Endothelial cell of umbilical vein (primary cell): Measurements from ENCODE around the gene SLC16A2. TPM values are rescaled to one million over a fixed set of nuclear protein-coding genes. Genes with fewer than 3 reads are reported as not detected.

Experiments used
- BruUV-seq: library from RNA; stranded (reverse); fragments of 400-500 nt; replicated peaks from 2 replicates; lab custom pipeline; 2021; lab: Mats Ljungman, UMichigan
- CTCF ChIA-PET: fragments of 300-600, 350-600 bp; sonication (Branson Sonifier 250); formaldehyde crosslinking; loops from one replicate; lab custom pipeline; 2021; ENCODE audit warnings: antibody characterized with exemption, inconsistent platforms; lab: Charles Lee
- POLR2A ChIA-PET: fragments of 300-600, 350-600 bp; sonication (Branson Sonifier 250); formaldehyde crosslinking; loops from one replicate; lab custom pipeline; 2021; ENCODE audit warnings: antibody characterized with exemption, inconsistent platforms; lab: Charles Lee
- DNase-seq: peaks from one replicate; pipeline ENCODE4 v3.0.0-alpha.2; 2011; ENCODE audit warnings: low read depth, low spot score
- FAIRE-seq: peaks from 2 replicates; lab custom pipeline; 2011; peaks lifted over from hg19 to GRCh38; lab: Jason Lieb, UNC
- H2AFZ ChIP-seq: 2 replicates; pipeline ENCODE4 v1.6.0; 2012; ENCODE audit warnings: low read depth, low read length, control low read depth, inconsistent platforms
- H3K27ac ChIP-seq: 2 replicates; pipeline ENCODE4 v1.5.1; 2011; ENCODE audit warnings: low read depth, mild to moderate bottlenecking, control low read depth, low read length, moderate library complexity; ENCODE audit not compliant: insufficient read depth
- H3K27me3 ChIP-seq, 2 experiments: 2 replicates each; pipeline versions ENCODE4 v1.6.0 to v1.6.1; 2011; ENCODE audit warnings: low read length in 2 of 2, mixed read lengths in 1 of 2; ENCODE audit not compliant: control insufficient read depth in 2 of 2, insufficient read depth in 2 of 2
- H3K36me3 ChIP-seq, 2 experiments: 2 replicates in 1 of 2; 3 replicates in 1 of 2; pipeline ENCODE4 v1.5.1; 2011; ENCODE audit warnings: low read length in 2 of 2, mild to moderate bottlenecking in 1 of 2, moderate library complexity in 1 of 2; ENCODE audit not compliant: control insufficient read depth in 2 of 2, insufficient read depth in 2 of 2; ENCODE audit errors: extremely low read depth in 1 of 2
- H3K4me1 ChIP-seq: 3 replicates; pipeline ENCODE4 v1.5.1; 2011; ENCODE audit warnings: mild to moderate bottlenecking, low read length; ENCODE audit not compliant: control insufficient read depth, insufficient read depth; ENCODE audit errors: extremely low read depth
- H3K4me2 ChIP-seq: 2 replicates; pipeline ENCODE4 v1.6.1; 2011; ENCODE audit warnings: low read length, control low read depth, mixed read lengths; ENCODE audit not compliant: insufficient read depth
- H3K4me3 ChIP-seq, 3 experiments: fragments of 200-600 bp in 1 of 3; sonication (generic), shearing (Covaris generic) in 1 of 3; replicated peaks in 1 of 3; 2 replicates each; pipeline ENCODE4 v1.5.1; 2011 to 2016; ENCODE audit warnings: control low read depth in 3 of 3, low read length in 3 of 3, mild to moderate bottlenecking in 2 of 3, inconsistent platforms in 1 of 3, low read depth in 1 of 3, moderate library complexity in 1 of 3; ENCODE audit not compliant: insufficient read depth in 1 of 3
- H3K79me2 ChIP-seq: 2 replicates; pipeline ENCODE4 v1.6.0; 2012; ENCODE audit warnings: low read length, inconsistent platforms; ENCODE audit not compliant: control insufficient read depth, insufficient read depth
- H3K9ac ChIP-seq: replicated peaks from 2 replicates; pipeline ENCODE3; 2011; ENCODE audit warnings: low read length, control low read depth; ENCODE audit not compliant: insufficient read depth; ENCODE audit errors: extremely low read depth
- H3K9me1 ChIP-seq: replicated peaks from 3 replicates; pipeline ENCODE4 v1.6.0; 2011; ENCODE audit warnings: mild to moderate bottlenecking, low read length; ENCODE audit not compliant: control insufficient read depth, insufficient read depth; ENCODE audit errors: extremely low read depth
- H3K9me3 ChIP-seq: replicated peaks from 2 replicates; pipeline ENCODE4 v1.5.1; 2012; ENCODE audit warnings: low read length, inconsistent platforms; ENCODE audit not compliant: control insufficient read depth, insufficient read depth
- H4K20me1 ChIP-seq: replicated peaks from 2 replicates; pipeline ENCODE3; 2011; ENCODE audit warnings: mild to moderate bottlenecking, low read length; ENCODE audit not compliant: control insufficient read depth, insufficient read depth; ENCODE audit errors: extremely low read depth
- CTCF ChIP-seq, 2 donors: IDR thresholded peaks; 1 replicate in 1 of 2; 2 replicates in 1 of 2; pipeline ENCODE4 v1.5.1; 2011; ENCODE audit warnings: low read length in 2 of 2, mild to moderate bottlenecking in 2 of 2, moderate library complexity in 2 of 2, control low read depth in 1 of 2, inconsistent platforms in 1 of 2, low read depth in 1 of 2; ENCODE audit not compliant: insufficient read depth in 1 of 2; ENCODE audit errors: extremely low read depth in 1 of 2
- EZH2 ChIP-seq: IDR thresholded peaks from 2 replicates; pipeline ENCODE4 v1.6.1; 2012; ENCODE audit warnings: borderline replicate concordance, low read depth, mild to moderate bottlenecking, moderate library complexity, low read length, inconsistent platforms; ENCODE audit not compliant: severe bottlenecking
- FOS ChIP-seq: IDR thresholded peaks from 2 replicates; pipeline ENCODE4 v1.6.1; 2011; ENCODE audit warnings: mild to moderate bottlenecking, low read length, moderate library complexity, borderline replicate concordance; ENCODE audit not compliant: insufficient read depth
- GATA2 ChIP-seq: IDR thresholded peaks from 2 replicates; pipeline ENCODE4 v1.7.0; 2011; ENCODE audit warnings: low read depth, mild to moderate bottlenecking, moderate library complexity, mixed read lengths, low read length; ENCODE audit not compliant: insufficient read length, insufficient read depth
- JUN ChIP-seq: IDR thresholded peaks from 2 replicates; pipeline ENCODE4 v1.6.1; 2011; ENCODE audit warnings: borderline replicate concordance, low read depth; ENCODE audit not compliant: insufficient read length, insufficient read depth
- MAX ChIP-seq: IDR thresholded peaks from 2 replicates; pipeline ENCODE4 v1.6.1; 2011; ENCODE audit not compliant: insufficient read depth, insufficient read length
- MYC ChIP-seq: IDR thresholded peaks from one replicate; pipeline ENCODE4 v1.6.1; 2011; ENCODE audit warnings: mild to moderate bottlenecking, low read depth, low read length
- POLR2A ChIP-seq: IDR thresholded peaks from 2 replicates; pipeline ENCODE4 v1.6.1; 2012; ENCODE audit warnings: low read depth, mild to moderate bottlenecking, control low read depth, low read length
- POLR2AphosphoS5 ChIP-seq: IDR thresholded peaks from 2 replicates; pipeline ENCODE4 v1.6.1; 2012; ENCODE audit warnings: low read depth, mild to moderate bottlenecking, control low read depth, low read length, moderate library complexity; ENCODE audit not compliant: insufficient read depth
- dilution Hi-C: fragments of 300-500 bp; cut with MboI; formaldehyde crosslinking; loops from one replicate; pipeline ENCODE4 v1.15.0; 2019; ENCODE audit warnings: low sequenced_read_pairs; ENCODE audit not compliant: extremely low pct_ligation_motif_present
- intact Hi-C: fragments of 100-400 bp; cut with micrococcal nuclease; formaldehyde crosslinking; loops from one replicate; pipeline ENCODE4 v1.10.0; 2022
- polyA plus RNA-seq, 4 experiments: library from polyadenylated mRNA; depleted of rRNA in 3 of 4; stranded (reverse) in 3 of 4; unstranded in 1 of 4; fragments of >200 nt; gene quantifications; 2 replicates each; pipeline versions ENCODE4 v1.2.1 to v1.2.3, GENCODE V29; 2011 to 2012; ENCODE audit warnings: missing spikeins in 1 of 4
- total RNA-seq: library from RNA; stranded (reverse); gene quantifications from 2 replicates; pipeline ENCODE4 v1.2.3, GENCODE V29; 2021

The SLC16A2 gene
- total and polyA plus RNA-seq, 2 donors (not counting 3 experiments of a cell fraction or from before 2014, with no cell fraction given): 3.1 to 3.6 TPM

GRCh38 chrX:74449937-74450330, 28.6 kb downstream of the SLC16A2 start:
- dilution Hi-C loops (no loop called here), intact Hi-C loops (no loop called here)
- BruUV-seq: no TSS peak
- Histone ChIP-seq H2AFZ (no peak overlapping the region), H3K36me3 (no peaks in the 10 kb centered on the region), H3K27ac (no peak overlapping the region), H3K27me3 (no peaks in the 10 kb centered on the region), H3K79me2 (no peaks in the 10 kb centered on the region), H3K9me3 (no peaks in the 10 kb centered on the region), H3K9me1 (no peaks in the 10 kb centered on the region), H3K4me3 (no peak overlapping the region), H3K4me1 (no peaks in the 10 kb centered on the region), H3K9ac (no peak overlapping the region), H4K20me1 (no peaks in the 10 kb centered on the region), H3K4me2 (no peak overlapping the region)
- ChIA-PET POLR2A (no interaction called here), CTCF (no interaction called here)
- TF ChIP-seq POLR2AphosphoS5: no peak
- no peak for TF ChIP-seq MYC
- no peak for TF ChIP-seq EZH2
- TF ChIP-seq MAX: no peak
- FAIRE-seq (no peak), DNase-seq (no peak)

- POLR2A ChIA-PET: no interaction called here
These were observed 29.6 kb downstream of the SLC16A2 start for GRCh38 chrX:74450803-74451449.

More at GRCh38 chrX:74450803-74451449, 29.6 kb downstream of the SLC16A2 start:
- Histone ChIP-seq H3K9ac (no peak overlapping the region), H2AFZ (no peak overlapping the region), H3K79me2 (no peaks in the 10 kb centered on the region), H3K27ac (no peak overlapping the region), H3K4me1 (no peaks in the 10 kb centered on the region), H3K4me3 (no peak overlapping the region), H3K4me2 (no peak overlapping the region), H3K27me3 (no peaks in the 10 kb centered on the region), H3K36me3 (no peaks in the 10 kb centered on the region), H3K9me3 (no peaks in the 10 kb centered on the region), H4K20me1 (no peaks in the 10 kb centered on the region), H3K9me1 (no peaks in the 10 kb centered on the region)
- no peak for DNase-seq
- intact Hi-C loops (no loop called here), dilution Hi-C loops (no loop called here)
- BruUV-seq: no TSS peak
- TF ChIP-seq FOS (no peak), POLR2AphosphoS5 (no peak), GATA2 (no peak), CTCF (IDR thresholded peaks at IDR 0.05; ENCODE audit: extremely low read depth in 1 of 2, insufficient read depth in 1 of 2, low read depth in 1 of 2, low read length in 2 of 2) (no peak), POLR2A (no peak), JUN (no peak), EZH2 (no peak), MAX (no peak), MYC (no peak)
- FAIRE-seq: no peak
- CTCF ChIA-PET: no interaction called here
